Transverse colon (tissue), 4 donors: ENCODE data around the gene RAPGEF5. TPM values are rescaled to one million over a fixed set of nuclear protein-coding genes. Genes with fewer than 3 reads are reported as not detected.

Experiments
- DNase-seq: peaks from one replicate; pipeline ENCODE4 v3.0.0-alpha.2; 2019
- H3K27ac ChIP-seq, 4 donors: fragments of 200-600 bp; sonication (generic); 2 replicates each; pipeline ENCODE4 v1.5.1; 2016 to 2018; ENCODE audit warnings: inconsistent platforms in 4 of 4
- H3K27me3 ChIP-seq: fragments of 200-600 bp; sonication (generic); 2 replicates; pipeline ENCODE4 v1.5.1; 2017; ENCODE audit warnings: inconsistent platforms
- H3K36me3 ChIP-seq, 4 donors: fragments of 200-600 bp; sonication (generic); 2 replicates each; pipeline ENCODE4 v1.5.1; 2017 to 2019; ENCODE audit warnings: inconsistent platforms in 4 of 4
- H3K4me1 ChIP-seq, 4 donors: fragments of 200-600 bp; sonication (generic); 2 replicates each; pipeline ENCODE4 v1.5.1; 2017 to 2020; ENCODE audit warnings: inconsistent platforms in 4 of 4
- H3K4me3 ChIP-seq, 4 donors: fragments of 200-600 bp; sonication (generic); 1 replicate in 1 of 4; 2 replicates in 3 of 4; pipeline versions ENCODE4 v1.5.1 to v1.6.1; 2017 to 2019; ENCODE audit warnings: inconsistent platforms in 4 of 4
- H3K9me3 ChIP-seq, 2 donors: fragments of 200-600 bp; sonication (generic); 2 replicates each; pipeline ENCODE4 v1.5.1; 2017 to 2019; ENCODE audit warnings: inconsistent platforms in 2 of 2
- CTCF ChIP-seq, 5 experiments: fragments of 200-600 bp in 3 of 5; fragments of 450-650 bp in 2 of 5; sonication (generic) in 3 of 5; IDR thresholded peaks; 1 replicate in 2 of 5; 2 replicates in 3 of 5; pipeline ENCODE4 v1.5.1; 2016 to 2017; ENCODE audit warnings: antibody characterized with exemption in 5 of 5, inconsistent platforms in 3 of 5, mild to moderate bottlenecking in 2 of 5, moderate library complexity in 1 of 5
- EP300 ChIP-seq: sonication (generic); formaldehyde crosslinking; IDR thresholded peaks from one replicate; pipeline ENCODE4 v1.6.1; 2017; ENCODE audit warnings: antibody characterized with exemption, low read depth
- POLR2A ChIP-seq: fragments of 450-650 bp; IDR thresholded peaks from one replicate; pipeline ENCODE4 v1.6.1; 2016; ENCODE audit warnings: antibody characterized with exemption, mild to moderate bottlenecking, moderate library complexity
- POLR2AphosphoS5 ChIP-seq, 3 donors: sonication (generic); formaldehyde crosslinking; IDR thresholded peaks; one replicate each; pipeline ENCODE4 v1.6.1; 2016; ENCODE audit warnings: antibody characterized with exemption in 3 of 3
- WGBS, 2 donors: methylation state at CpG; one replicate each; pipeline ENCODE4 v1.1.5; 2018; ENCODE audit warnings: low coverage in 1 of 2; 5-methylcytosine and 5-hydroxymethylcytosine counted together
- in situ Hi-C, 4 donors: fragments of 200-750 bp; cut with MboI; loops; one replicate each; pipeline versions ENCODE4 v1.15.0 to v1.15.1; 2017; ENCODE audit warnings: low sequenced_read_pairs in 3 of 4, low pct_ligation_motif_present in 1 of 4, low pct_unique_long_range_greater_than_20kb in 1 of 4
- intact Hi-C: fragments of 100-400 bp; cut with DNase I; formaldehyde crosslinking; loops from one replicate; pipeline ENCODE4 v1.15.1; 2023; ENCODE audit warnings: low total_unique reads
- total RNA-seq, 4 donors: library from RNA; depleted of rRNA; stranded (reverse); fragments of >200 nt; gene quantifications; one replicate each; pipeline ENCODE4 v1.1.0, GENCODE V29; 2016

Gene RAPGEF5
- total RNA-seq, 4 donors from 2014 or later: 82.3 to 112 (median 100) TPM

GRCh38 chr7:22154143-22154529 is 202.8 kb downstream of the RAPGEF5 start:
- no peaks in the 10 kb centered on the region for H3K9me3 ChIP-seq
- DNase-seq: no peak
- in situ Hi-C loops (no loop called here), intact Hi-C loops (no loop called here)
- no peaks in the 10 kb centered on the region for H3K27me3 ChIP-seq
- TF ChIP-seq POLR2AphosphoS5 (IDR thresholded peaks at IDR 0.05) (no peak), POLR2A (no peak), CTCF (IDR thresholded peaks at IDR 0.05) (no peak), EP300 (no peak)
- WGBS, 2 donors: 56 to 83% methylated on average over 1 to 2 of the region's 2 CpGs
- H3K4me3 ChIP-seq: no peak overlapping the region
- H3K27ac ChIP-seq: no peak overlapping the region
- no peaks in the 10 kb centered on the region for H3K4me1 ChIP-seq
- peaks cover 0 to 15% (median 2%) of the 10 kb centered on the region in 4 donors for H3K36me3 ChIP-seq

DNA sequence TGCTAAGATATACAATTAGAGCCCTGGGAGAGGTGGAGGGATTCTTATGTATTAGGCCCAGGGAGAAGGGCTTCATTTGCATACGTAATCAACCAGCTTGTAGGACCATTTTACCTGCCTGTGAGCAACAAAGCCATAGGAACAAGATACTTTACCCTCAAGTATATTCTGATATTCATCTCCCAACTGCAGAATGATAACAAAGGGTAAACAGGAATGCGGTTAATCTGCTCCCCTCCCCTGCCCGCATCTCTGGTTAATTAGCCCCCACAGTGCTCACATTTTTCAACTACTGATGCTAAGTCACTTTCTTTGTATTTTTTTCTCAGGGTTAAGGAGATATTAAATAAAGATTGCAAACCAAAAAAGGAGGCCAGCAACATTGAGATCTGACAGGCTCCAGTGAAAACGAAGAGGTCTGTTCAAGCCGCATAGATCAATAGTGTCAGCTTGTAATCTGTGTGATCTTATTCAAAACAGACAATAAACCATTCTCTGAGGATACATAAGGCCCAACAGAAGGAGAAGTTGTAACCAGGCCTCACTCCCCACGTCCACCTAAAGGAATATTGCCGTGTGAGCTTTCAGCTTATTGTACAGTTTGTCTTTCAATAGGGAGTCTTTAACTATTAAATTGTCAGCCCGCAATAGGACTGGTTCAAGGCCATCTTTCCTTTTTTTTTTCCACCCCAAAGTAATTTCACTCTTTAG is 203.4 kb downstream of the RAPGEF5 start:
- no peaks in the 10 kb centered on the region for H3K27me3 ChIP-seq
- intact Hi-C loops (no loop called here), in situ Hi-C loops (no loop called here)
- TF ChIP-seq POLR2A (no peak), CTCF (IDR thresholded peaks at IDR 0.05) (no peak), POLR2AphosphoS5 (IDR thresholded peaks at IDR 0.05) (no peak), EP300 (no peak)
- H3K4me3 ChIP-seq: no peak overlapping the region
- no peaks in the 10 kb centered on the region for H3K4me1 ChIP-seq
- H3K9me3 ChIP-seq: no peaks in the 10 kb centered on the region
- H3K36me3 ChIP-seq: peaks cover 0 to 15% (median 2%) of the 10 kb centered on the region in 4 donors
- WGBS, 2 donors: 84 to 87% methylated on average over 7 to 8 of the region's 8 CpGs
- no peak overlapping the region for H3K27ac ChIP-seq
- DNase-seq: no peak

GRCh38 chr7:22152690-22153089 is 204.3 kb downstream of the RAPGEF5 start:
- no peak for DNase-seq
- Histone ChIP-seq H3K36me3 (peaks cover 0 to 15% (median 2%) of the 10 kb centered on the region in 4 donors), H3K4me3 (no peak overlapping the region), H3K9me3 (no peaks in the 10 kb centered on the region), H3K27ac (no peak overlapping the region), H3K27me3 (no peaks in the 10 kb centered on the region), H3K4me1 (no peaks in the 10 kb centered on the region)
- intact Hi-C loops (no loop called here), in situ Hi-C loops (no loop called here)
- TF ChIP-seq CTCF (IDR thresholded peaks at IDR 0.05) (no peak), POLR2A (no peak), POLR2AphosphoS5 (IDR thresholded peaks at IDR 0.05) (no peak), EP300 (no peak)
- 86 to 97% methylated on average over 1 to 3 of the region's 3 CpGs for WGBS, 2 donors

- no peaks in the 10 kb centered on the region for H3K9me3 ChIP-seq
- no peaks in the 10 kb centered on the region for H3K4me1 ChIP-seq
- H3K27ac ChIP-seq: no peak overlapping the region
- H3K27me3 ChIP-seq: no peaks in the 10 kb centered on the region
- 85 to 94% methylated on average over 2 of the region's 2 CpGs for WGBS, 2 donors
- peaks cover 0 to 15% (median 0%) of the 10 kb centered on the region in 4 donors for H3K36me3 ChIP-seq
- no peak for TF ChIP-seq EP300
- TF ChIP-seq POLR2AphosphoS5 (IDR thresholded peaks at IDR 0.05): no peak
- DNase-seq: no peak
- in situ Hi-C loops: no loop called here
- H3K4me3 ChIP-seq: no peak overlapping the region
- intact Hi-C loops: no loop called here
These were observed 205.1 kb downstream of the RAPGEF5 start for GRCh38 chr7:22151901-22152300.
